Measurements from ENCODE around the gene EYA4. TPM values are rescaled to one million over a fixed set of nuclear protein-coding genes. Genes with fewer than 3 reads are reported as not detected.

Gene EYA4
- polyA plus RNA-seq, 1 of the 3 experiments (the other 2 are of a cell fraction) = 0.08 TPM

- Histone ChIP-seq H4K20me1 (ENCODE audit: insufficient read depth) (no peaks in the 10 kb centered on the region), H3K4me1 (ENCODE audit: control insufficient read depth in 1 of 2, insufficient read depth in 2 of 2, low read depth in 1 of 2, low read length in 1 of 2) (no peaks in the 10 kb centered on the region), H3K27ac (ENCODE audit: low read depth in 2 of 2, low read length in 1 of 2) (no peak overlapping the region), H3K4me2 (no peak overlapping the region), H3K36me3 (replicated peaks in 1 of 2; ENCODE audit: control insufficient read depth in 1 of 2, insufficient read depth in 2 of 2, low read length in 1 of 2) (no peaks in the 10 kb centered on the region), H3K9me2 (no peaks in the 10 kb centered on the region), H3K27me3 (ENCODE audit: insufficient read depth) (no peaks in the 10 kb centered on the region; the same call in 1 of the 2 replicates), H3K4me3 (ENCODE audit: low read depth in 2 of 2, low read length in 1 of 2) (no peak overlapping the region), H3K9ac (no peak overlapping the region), H2AFZ (ENCODE audit: low read depth) (no peak overlapping the region), H3F3A (replicated peaks; ENCODE audit: insufficient read depth) (no peaks in the 10 kb centered on the region), H3K79me2 (ENCODE audit: insufficient read depth) (no peaks in the 10 kb centered on the region), H3K9me3 (no peaks in the 10 kb centered on the region)
- TF ChIP-seq POLR2AphosphoS5 (IDR thresholded peaks at IDR 0.05; ENCODE audit: low read depth, low read length) = no peak
- TF ChIP-seq, protein P1, sequence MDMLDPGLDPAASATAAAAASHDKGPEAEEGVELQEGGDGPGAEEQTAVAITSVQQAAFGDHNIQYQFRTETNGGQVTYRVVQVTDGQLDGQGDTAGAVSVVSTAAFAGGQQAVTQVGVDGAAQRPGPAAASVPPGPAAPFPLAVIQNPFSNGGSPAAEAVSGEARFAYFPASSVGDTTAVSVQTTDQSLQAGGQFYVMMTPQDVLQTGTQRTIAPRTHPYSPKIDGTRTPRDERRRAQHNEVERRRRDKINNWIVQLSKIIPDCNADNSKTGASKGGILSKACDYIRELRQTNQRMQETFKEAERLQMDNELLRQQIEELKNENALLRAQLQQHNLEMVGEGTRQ (IDR thresholded peaks at IDR 0.05; ENCODE audit: borderline replicate concordance, low read depth, low read length) = no peak
- no peak for TF ChIP-seq SIN3A (IDR thresholded peaks at IDR 0.05; ENCODE audit: borderline replicate concordance, low read depth, low read length)
- TF ChIP-seq RCOR1 (IDR thresholded peaks at IDR 0.05; ENCODE audit: low read length) = no peak
- TF ChIP-seq, protein P2, sequence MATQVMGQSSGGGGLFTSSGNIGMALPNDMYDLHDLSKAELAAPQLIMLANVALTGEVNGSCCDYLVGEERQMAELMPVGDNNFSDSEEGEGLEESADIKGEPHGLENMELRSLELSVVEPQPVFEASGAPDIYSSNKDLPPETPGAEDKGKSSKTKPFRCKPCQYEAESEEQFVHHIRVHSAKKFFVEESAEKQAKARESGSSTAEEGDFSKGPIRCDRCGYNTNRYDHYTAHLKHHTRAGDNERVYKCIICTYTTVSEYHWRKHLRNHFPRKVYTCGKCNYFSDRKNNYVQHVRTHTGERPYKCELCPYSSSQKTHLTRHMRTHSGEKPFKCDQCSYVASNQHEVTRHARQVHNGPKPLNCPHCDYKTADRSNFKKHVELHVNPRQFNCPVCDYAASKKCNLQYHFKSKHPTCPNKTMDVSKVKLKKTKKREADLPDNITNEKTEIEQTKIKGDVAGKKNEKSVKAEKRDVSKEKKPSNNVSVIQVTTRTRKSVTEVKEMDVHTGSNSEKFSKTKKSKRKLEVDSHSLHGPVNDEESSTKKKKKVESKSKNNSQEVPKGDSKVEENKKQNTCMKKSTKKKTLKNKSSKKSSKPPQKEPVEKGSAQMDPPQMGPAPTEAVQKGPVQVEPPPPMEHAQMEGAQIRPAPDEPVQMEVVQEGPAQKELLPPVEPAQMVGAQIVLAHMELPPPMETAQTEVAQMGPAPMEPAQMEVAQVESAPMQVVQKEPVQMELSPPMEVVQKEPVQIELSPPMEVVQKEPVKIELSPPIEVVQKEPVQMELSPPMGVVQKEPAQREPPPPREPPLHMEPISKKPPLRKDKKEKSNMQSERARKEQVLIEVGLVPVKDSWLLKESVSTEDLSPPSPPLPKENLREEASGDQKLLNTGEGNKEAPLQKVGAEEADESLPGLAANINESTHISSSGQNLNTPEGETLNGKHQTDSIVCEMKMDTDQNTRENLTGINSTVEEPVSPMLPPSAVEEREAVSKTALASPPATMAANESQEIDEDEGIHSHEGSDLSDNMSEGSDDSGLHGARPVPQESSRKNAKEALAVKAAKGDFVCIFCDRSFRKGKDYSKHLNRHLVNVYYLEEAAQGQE (IDR thresholded peaks at IDR 0.05; ENCODE audit: low read depth, low read length) = no peak
- no peak for TF ChIP-seq GATA2 (CRISPR knock-in tag; IDR thresholded peaks at IDR 0.05)
- TF ChIP-seq NRF1 (IDR thresholded peaks at IDR 0.05; ENCODE audit: low read depth, low read length) = no peak
- TF ChIP-seq JUND (IDR thresholded peaks at IDR 0.05) = no peak
- TF ChIP-seq, protein P3, sequence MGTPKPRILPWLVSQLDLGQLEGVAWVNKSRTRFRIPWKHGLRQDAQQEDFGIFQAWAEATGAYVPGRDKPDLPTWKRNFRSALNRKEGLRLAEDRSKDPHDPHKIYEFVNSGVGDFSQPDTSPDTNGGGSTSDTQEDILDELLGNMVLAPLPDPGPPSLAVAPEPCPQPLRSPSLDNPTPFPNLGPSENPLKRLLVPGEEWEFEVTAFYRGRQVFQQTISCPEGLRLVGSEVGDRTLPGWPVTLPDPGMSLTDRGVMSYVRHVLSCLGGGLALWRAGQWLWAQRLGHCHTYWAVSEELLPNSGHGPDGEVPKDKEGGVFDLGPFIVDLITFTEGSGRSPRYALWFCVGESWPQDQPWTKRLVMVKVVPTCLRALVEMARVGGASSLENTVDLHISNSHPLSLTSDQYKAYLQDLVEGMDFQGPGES (IDR thresholded peaks at IDR 0.05; ENCODE audit: low read depth, low read length) = no peak
- no peak for TF ChIP-seq NFIC (IDR thresholded peaks at IDR 0.05; ENCODE audit: borderline replicate concordance)
- no peak for TF ChIP-seq PBX3 (IDR thresholded peaks at IDR 0.05)
- no peak for TF ChIP-seq MEF2A (IDR thresholded peaks at IDR 0.05; ENCODE audit: borderline replicate concordance, low read depth)
- TF ChIP-seq GABPA (IDR thresholded peaks at IDR 0.05; ENCODE audit: low read depth) = no peak
- no peak for TF ChIP-seq CHD2 (IDR thresholded peaks at IDR 0.05; ENCODE audit: low read length, partially characterized antibody)
- no peak for TF ChIP-seq MAX (IDR thresholded peaks at IDR 0.05; ENCODE audit: low read depth)
- TF ChIP-seq ELF1 (IDR thresholded peaks at IDR 0.05) = no peak
- TF ChIP-seq RXRA (IDR thresholded peaks at IDR 0.05; ENCODE audit: borderline replicate concordance, low read depth) = no peak
- TF ChIP-seq SMC3 (IDR thresholded peaks at IDR 0.05; ENCODE audit: low read depth, low read length) = no peak
- TF ChIP-seq RAD21 (IDR thresholded peaks at IDR 0.05; ENCODE audit: low read length) = no peak
- CTCF ChIA-PET = no interaction called here
- POLR2A ChIA-PET = no interaction called here
- no peak for DNase-seq
These were observed 205.6 kb downstream of the EYA4 start for GRCh38 chr6:133446789-133447188.
